ENCODE measurements around the gene DOCK11. TPM values are rescaled to one million over a fixed set of nuclear protein-coding genes. Genes with fewer than 3 reads are reported as not detected.

The DOCK11 gene
- total and polyA plus RNA-seq, 2 donors (not counting 3 experiments of a cell fraction or from before 2014, with no cell fraction given): 0.37 to 0.86 TPM

GRCh38 chrX:118503260-118504041 lies 7.8 kb downstream of the DOCK11 start:
- dilution Hi-C loops (cut with MboI; ENCODE audit: extremely low pct_ligation_motif_present, low sequenced_read_pairs): no loop called here

More at GRCh38 chrX:118503260-118504041, 7.8 kb downstream of the DOCK11 start:
- ChIA-PET CTCF (interaction anchor here (0.6 kb wide), 1 partner anchor 702 kb away, joined by 3 read pairs; no protein-coding TSS in a partner anchor), POLR2A (no interaction called here)
- H3K9me3 ChIP-seq (replicated peaks; ENCODE audit: control insufficient read depth, insufficient read depth, low read length): no peaks in the 10 kb centered on the region
- intact Hi-C loops (cut with micrococcal nuclease): no loop called here
- no peak overlapping the region for H2AFZ ChIP-seq (ENCODE audit: low read depth, low read length)
- no peak for FAIRE-seq
- H3K4me3 ChIP-seq (replicated peaks in 1 of 3; ENCODE audit: insufficient read depth in 1 of 3, low read depth in 1 of 3, low read length in 3 of 3): no peak overlapping the region
- H3K4me2 ChIP-seq (ENCODE audit: insufficient read depth, low read length): no peak overlapping the region
- H3K27ac ChIP-seq (ENCODE audit: insufficient read depth, low read depth, low read length): no peak overlapping the region
- no peaks in the 10 kb centered on the region for H3K4me1 ChIP-seq (ENCODE audit: control insufficient read depth, extremely low read depth, insufficient read depth, low read length)
- H4K20me1 ChIP-seq (replicated peaks; ENCODE audit: control insufficient read depth, extremely low read depth, insufficient read depth, low read length): no peaks in the 10 kb centered on the region
- no peak for DNase-seq (ENCODE audit: low read depth, low spot score)
- H3K9me1 ChIP-seq (replicated peaks; ENCODE audit: control insufficient read depth, extremely low read depth, insufficient read depth, low read length): no peaks in the 10 kb centered on the region
- no peaks in the 10 kb centered on the region for H3K79me2 ChIP-seq (ENCODE audit: control insufficient read depth, insufficient read depth, low read length)
- TF ChIP-seq JUN (IDR thresholded peaks at IDR 0.05; ENCODE audit: borderline replicate concordance, insufficient read depth, insufficient read length, low read depth): no peak
- TF ChIP-seq POLR2AphosphoS5 (IDR thresholded peaks at IDR 0.05; ENCODE audit: insufficient read depth, low read depth, low read length): no peak
- TF ChIP-seq CTCF (IDR thresholded peaks at IDR 0.05; ENCODE audit: extremely low read depth in 1 of 2, insufficient read depth in 1 of 2, low read depth in 1 of 2, low read length in 2 of 2): no peak
- TF ChIP-seq GATA2 (IDR thresholded peaks at IDR 0.05; ENCODE audit: insufficient read depth, insufficient read length, low read depth, low read length): no peak
- TF ChIP-seq MAX (IDR thresholded peaks at IDR 0.05; ENCODE audit: insufficient read depth, insufficient read length): no peak
- TF ChIP-seq FOS (IDR thresholded peaks at IDR 0.05; ENCODE audit: borderline replicate concordance, insufficient read depth, low read length): no peak
- no peak for TF ChIP-seq POLR2A (IDR thresholded peaks at IDR 0.05; ENCODE audit: low read depth, low read length)
- TF ChIP-seq MYC (IDR thresholded peaks at IDR 0.05; ENCODE audit: low read depth, low read length): no peak
- TF ChIP-seq EZH2 (IDR thresholded peaks at IDR 0.05; ENCODE audit: borderline replicate concordance, low read depth, low read length, severe bottlenecking): no peak
- peaks cover under 1 to 3% of the 10 kb centered on the region in 2 experiments for H3K27me3 ChIP-seq (ENCODE audit: control insufficient read depth in 2 of 2, insufficient read depth in 2 of 2, low read length in 2 of 2)
- no TSS peak for BruUV-seq (replicated peaks)
- no peaks in the 10 kb centered on the region for H3K36me3 ChIP-seq (ENCODE audit: control insufficient read depth in 2 of 2, extremely low read depth in 1 of 2, insufficient read depth in 2 of 2, low read length in 2 of 2)
- no peak overlapping the region for H3K9ac ChIP-seq (replicated peaks; ENCODE audit: extremely low read depth, insufficient read depth, low read length)
